GM23338 (cell line): Measurements from ENCODE around the gene NHLRC4.
A peak's percentile ranks its signal among the peaks of the same experiment; 100 is the strongest.

Experiments
- CREB1 ChIP-seq: fragments of 250-450 bp; sonication (Bioruptor Pico); IDR thresholded peaks from 2 replicates; pipeline ENCODE4 v1.5.0; 2020; ENCODE audit warnings: low read depth, mild to moderate bottlenecking, moderate library complexity
- CTCF ChIP-seq, 2 experiments: fragments of 200-600 bp in 1 of 2; sonication (generic) in 1 of 2; conservative IDR thresholded peaks; 2 replicates each; pipeline versions ENCODE4 v1.5.1 to v1.6.1; 2016 to 2017; ENCODE audit warnings: antibody characterized with exemption in 2 of 2, low read depth in 2 of 2, mild to moderate bottlenecking in 2 of 2, moderate library complexity in 1 of 2
- ETS1 ChIP-seq: IDR thresholded peaks from 2 replicates; pipeline ENCODE4 v1.6.1; 2016; ENCODE audit warnings: antibody characterized with exemption
- EZH2 ChIP-seq: fragments of 200-600 bp; sonication (generic); IDR thresholded peaks from one replicate; pipeline ENCODE4 v1.8.0; 2017; ENCODE audit warnings: antibody characterized with exemption, mild to moderate bottlenecking, low read depth; ENCODE audit not compliant: unreplicated experiment
- EZH2phosphoT487 ChIP-seq: fragments of 200-600 bp; sonication (generic); IDR thresholded peaks from one replicate; pipeline ENCODE4 v1.8.1; 2018; ENCODE audit warnings: antibody characterized with exemption; ENCODE audit not compliant: unreplicated experiment
- JUNB ChIP-seq: IDR thresholded peaks from one replicate; pipeline ENCODE4 v1.6.1; 2016; ENCODE audit warnings: antibody characterized with exemption; ENCODE audit not compliant: unreplicated experiment
- POLR2AphosphoS5 ChIP-seq: IDR thresholded peaks from 2 replicates; pipeline ENCODE4 v1.6.1; 2016; ENCODE audit warnings: antibody characterized with exemption, low read depth
- REST ChIP-seq: IDR thresholded peaks from one replicate; pipeline ENCODE4 v1.6.1; 2018; ENCODE audit warnings: antibody characterized with exemption; ENCODE audit not compliant: unreplicated experiment
- STAT1 ChIP-seq: IDR thresholded peaks from one replicate; pipeline ENCODE4 v1.6.1; 2016; ENCODE audit warnings: antibody characterized with exemption; ENCODE audit not compliant: unreplicated experiment
- ZNF114 ChIP-seq: fragments of 250-450 bp; sonication (Bioruptor Pico); IDR thresholded peaks from 2 replicates; pipeline ENCODE4 v1.5.0; 2020; ENCODE audit warnings: mild to moderate bottlenecking, moderate library complexity
- ZNF331 ChIP-seq: fragments of 250-450 bp; sonication (Bioruptor Pico); IDR thresholded peaks from 2 replicates; pipeline ENCODE4 v1.5.0; 2020; ENCODE audit warnings: low read depth, mild to moderate bottlenecking, moderate library complexity
- ZNF462 ChIP-seq: fragments of 250-450 bp; sonication (Bioruptor Pico); IDR thresholded peaks from 2 replicates; pipeline ENCODE4 v1.5.0; 2020; ENCODE audit warnings: mild to moderate bottlenecking, moderate library complexity

GRCh38 chr16:585351-585750 lies 18.5 kb downstream of the NHLRC4 start:
- TF ChIP-seq CTCF (conservative IDR thresholded peaks at IDR 0.05; ENCODE audit: low read depth in 2 of 2) (peak in 1 of 2 experiments; percentile 21; a peak in 2 of 4 replicates), POLR2AphosphoS5 (no peak), CREB1 (CRISPR knock-in tag) (no peak), REST (no peak), ETS1 (no peak), EZH2phosphoT487 (no peak), EZH2 (no peak), ZNF331 (CRISPR knock-in tag) (no peak), STAT1 (no peak), ZNF462 (CRISPR knock-in tag) (no peak), JUNB (no peak), ZNF114 (CRISPR knock-in tag) (no peak)
